Esophagus squamous epithelium (tissue), 5 donors: ENCODE measurements around the gene SLC66A3. TPM values are rescaled to one million over a fixed set of nuclear protein-coding genes. Genes with fewer than 3 reads are reported as not detected.

Experiments
- DNase-seq: peaks from one replicate; lab custom pipeline; 2025; lab: John Stamatoyannopoulos, UW
- H3K27ac ChIP-seq, 4 donors: fragments of 200-600 bp; sonication (generic); one replicate each; pipeline ENCODE4 v1.5.1; 2016 to 2019; ENCODE audit warnings: mild to moderate bottlenecking in 1 of 4
- H3K27me3 ChIP-seq, 4 donors: fragments of 200-600 bp; sonication (generic); 1 replicate in 3 of 4; 2 replicates in 1 of 4; pipeline versions ENCODE4 v1.5.1 to v1.6.0; 2017 to 2021; ENCODE audit warnings: antibody characterized with exemption in 1 of 4
- H3K36me3 ChIP-seq, 3 donors: fragments of 200-600 bp; sonication (generic); one replicate each; pipeline ENCODE4 v1.5.1; 2016 to 2019
- H3K4me1 ChIP-seq, 3 donors: fragments of 200-600 bp; sonication (generic); one replicate each; pipeline ENCODE4 v1.5.1; 2017 to 2019
- H3K4me3 ChIP-seq, 4 donors: fragments of 200-600 bp; sonication (generic); 1 replicate in 3 of 4; 2 replicates in 1 of 4; pipeline ENCODE4 v1.5.1; 2016 to 2019; ENCODE audit warnings: mild to moderate bottlenecking in 2 of 4, moderate library complexity in 1 of 4
- H3K9me3 ChIP-seq, 3 donors: fragments of 200-600 bp; sonication (generic); one replicate each; pipeline ENCODE4 v1.5.1; 2016 to 2019
- CTCF ChIP-seq, 6 experiments: fragments of 450-650 bp in 4 of 6; fragments of 200-600 bp in 2 of 6; sonication (generic) in 2 of 6; IDR thresholded peaks; one replicate each; pipeline ENCODE4 v1.5.1; 2016 to 2019; ENCODE audit warnings: antibody characterized with exemption in 6 of 6, mild to moderate bottlenecking in 4 of 6, moderate library complexity in 4 of 6
- POLR2A ChIP-seq, 4 donors: fragments of 450-650 bp; IDR thresholded peaks; one replicate each; pipeline ENCODE4 v1.6.1; 2017; ENCODE audit warnings: antibody characterized with exemption in 4 of 4, mild to moderate bottlenecking in 4 of 4, moderate library complexity in 3 of 4
- WGBS, 2 donors: methylation state at CpG; one replicate each; pipeline ENCODE4 v1.1.5; 2018; 5-methylcytosine and 5-hydroxymethylcytosine counted together
- intact Hi-C: fragments of 100-400 bp; cut with DNase I; formaldehyde crosslinking; loops from one replicate; pipeline ENCODE4 v1.15.0; 2022
- total RNA-seq, 4 donors: library from RNA; depleted of rRNA; stranded (reverse); fragments of >200 nt; gene quantifications; one replicate each; pipeline ENCODE4 v1.1.0, GENCODE V29; 2016
- donor health status: DM: yes; HTN: yes; CAD: no.

SLC66A3 gene
- total RNA-seq, 4 donors from 2014 or later = 15.6 to 27.8 (median 20.2) TPM

- H3K27me3 ChIP-seq = no peaks in the 10 kb centered on the region
- no peak overlapping the region for H3K27ac ChIP-seq
- peaks cover 0 to 13% (median 0%) of the 10 kb centered on the region in 3 donors for H3K4me1 ChIP-seq
- H3K9me3 ChIP-seq = no peaks in the 10 kb centered on the region
- no peak for DNase-seq
- intact Hi-C loops = no loop called here
- H3K4me3 ChIP-seq = no peak overlapping the region
- peaks cover 0 to 12% (median 0%) of the 10 kb centered on the region in 3 donors for H3K36me3 ChIP-seq
- no peak for TF ChIP-seq POLR2A (IDR thresholded peaks at IDR 0.05)
- TF ChIP-seq CTCF (IDR thresholded peaks at IDR 0.05) = no peak
- WGBS, 2 donors = 90 to 99% methylated on average over 9 of the region's 9 CpGs
Observed at GRCh38 chr2:11174222-11174621, 19.0 kb downstream of the SLC66A3 start.

- TF ChIP-seq POLR2A (IDR thresholded peaks at IDR 0.05) (no peak), CTCF (IDR thresholded peaks at IDR 0.05) (no peak)
- intact Hi-C loops = no loop called here
- Histone ChIP-seq H3K27ac (no peak overlapping the region), H3K9me3 (no peaks in the 10 kb centered on the region), H3K4me1 (peaks cover 0 to 13% (median 0%) of the 10 kb centered on the region in 3 donors), H3K4me3 (no peak overlapping the region), H3K36me3 (peaks cover 0 to 21% (median 0%) of the 10 kb centered on the region in 3 donors), H3K27me3 (no peaks in the 10 kb centered on the region)
- no peak for DNase-seq
- 72 to 75% methylated on average over 6 of the region's 6 CpGs for WGBS, 2 donors
Observed at GRCh38 chr2:11175293-11175795, 20.1 kb downstream of the SLC66A3 start.

- Histone ChIP-seq H3K27me3 (no peaks in the 10 kb centered on the region), H3K27ac (no peak overlapping the region), H3K9me3 (no peaks in the 10 kb centered on the region), H3K36me3 (peaks cover 0 to 42% (median 4%) of the 10 kb centered on the region in 3 donors), H3K4me1 (peaks cover 0 to 13% (median 0%) of the 10 kb centered on the region in 3 donors), H3K4me3 (no peak overlapping the region)
- DNase-seq = no peak
- WGBS, 2 donors = 50 to 69% methylated on average over 5 of the region's 5 CpGs
- TF ChIP-seq POLR2A (IDR thresholded peaks at IDR 0.05) (no peak), CTCF (IDR thresholded peaks at IDR 0.05) (no peak)
- intact Hi-C loops = no loop called here
Observed at GRCh38 chr2:11177871-11178690, 22.8 kb downstream of the SLC66A3 start.

GRCh38 chr2:11179196-11179595, 23.9 kb downstream of the SLC66A3 start:
- H3K9me3 ChIP-seq = no peaks in the 10 kb centered on the region
- no peak for DNase-seq
- intact Hi-C loops = no loop called here
- WGBS, 2 donors = 76 to 85% methylated on average over 4 of the region's 4 CpGs
- TF ChIP-seq POLR2A (IDR thresholded peaks at IDR 0.05) (no peak), CTCF (IDR thresholded peaks at IDR 0.05) (no peak)
- H3K27me3 ChIP-seq = no peaks in the 10 kb centered on the region
- H3K4me1 ChIP-seq = peaks cover 0 to 13% (median 0%) of the 10 kb centered on the region in 3 donors
- no peak overlapping the region for H3K27ac ChIP-seq
- peaks cover 0 to 44% (median 6%) of the 10 kb centered on the region in 3 donors for H3K36me3 ChIP-seq
- H3K4me3 ChIP-seq = no peak overlapping the region

DNA sequence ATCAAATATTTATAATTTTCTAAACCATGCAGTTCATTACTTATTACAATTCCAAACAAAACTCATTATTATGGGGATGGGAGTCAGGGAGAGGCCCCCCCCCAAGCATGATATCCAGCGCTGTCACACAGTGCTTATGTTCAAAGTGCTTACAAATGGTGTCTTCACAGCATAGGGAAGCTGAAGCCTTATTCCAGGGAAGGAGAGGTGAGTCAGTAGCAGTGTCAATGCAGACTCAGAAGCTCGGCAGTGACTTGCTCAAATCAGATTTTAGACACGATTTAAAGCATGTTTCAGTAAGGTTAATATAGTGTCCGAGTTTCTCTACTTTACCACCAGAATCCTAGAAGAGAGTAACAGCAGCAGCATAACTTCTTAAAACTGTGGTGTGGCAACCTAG, 24.6 kb downstream of the SLC66A3 start:
- no peaks in the 10 kb centered on the region for H3K27me3 ChIP-seq
- no peak for DNase-seq
- H3K4me3 ChIP-seq = no peak overlapping the region
- no peak overlapping the region for H3K27ac ChIP-seq
- peaks cover 0 to 13% (median 0%) of the 10 kb centered on the region in 3 donors for H3K4me1 ChIP-seq
- intact Hi-C loops = no loop called here
- TF ChIP-seq POLR2A (IDR thresholded peaks at IDR 0.05) (no peak), CTCF (IDR thresholded peaks at IDR 0.05) (no peak)
- no peaks in the 10 kb centered on the region for H3K9me3 ChIP-seq
- 84 to 88% methylated on average over 4 of the region's 4 CpGs for WGBS, 2 donors
- peaks cover 0 to 46% (median 6%) of the 10 kb centered on the region in 3 donors for H3K36me3 ChIP-seq
